Fibroblast of lung (primary cell): ENCODE measurements around the gene POTEH.
"Not testable (repeated sequence)": the region's sequence is repeated elsewhere in the genome, so short reads cannot be mapped to it uniquely, and the experiment has no call there.

Source experiments
- CTCF ChIP-seq, 2 donors: IDR thresholded peaks in 1 of 2; conservative IDR thresholded peaks in 1 of 2; 1 replicate in 1 of 2; 2 replicates in 1 of 2; pipeline ENCODE4 v1.5.1; 2011 to 2012; ENCODE audit warnings: low read length in 2 of 2, control low read depth in 1 of 2, inconsistent platforms in 1 of 2, low read depth in 1 of 2, mild to moderate bottlenecking in 1 of 2
- EZH2 ChIP-seq: IDR thresholded peaks from 2 replicates; pipeline ENCODE4 v1.5.1; 2012; ENCODE audit warnings: low read length, control low read depth, mild to moderate bottlenecking; ENCODE audit errors: missing control alignments

DNA sequence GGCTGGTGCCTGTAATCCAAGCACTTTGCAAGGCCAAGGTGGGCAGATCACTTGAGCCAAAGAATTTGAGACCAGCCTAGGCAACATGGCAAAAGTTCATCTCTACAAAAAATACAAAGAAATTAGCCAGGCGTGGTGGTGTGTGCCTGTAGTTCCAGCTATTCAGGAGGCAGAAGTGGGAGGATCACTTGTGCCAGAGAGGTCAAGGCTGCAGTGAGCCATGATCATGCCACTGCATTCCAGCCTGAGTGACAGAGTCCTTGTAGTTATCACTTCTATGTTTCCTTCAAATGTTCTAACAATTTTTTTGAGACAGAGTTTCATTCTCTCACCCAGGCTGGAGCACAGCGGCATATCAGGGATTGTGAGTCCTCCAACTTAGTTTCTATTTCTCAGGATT, 36.6 kb upstream of the POTEH start:
- TF ChIP-seq CTCF (conservative IDR thresholded peaks at IDR 0.05 in 1 of 2, IDR thresholded peaks at IDR 0.05 in 1 of 2; ENCODE audit: low read depth in 1 of 2, low read length in 2 of 2); EZH2: not testable (repeated sequence)
